UCSD-AML1 (cell line): ENCODE measurements around the gene RASSF5.

Experiments used
- DNase-seq: peaks from one replicate; lab custom pipeline; 2025; ENCODE audit not compliant: unreplicated experiment; lab: John Stamatoyannopoulos, UW

Gene RASSF5, protein sequence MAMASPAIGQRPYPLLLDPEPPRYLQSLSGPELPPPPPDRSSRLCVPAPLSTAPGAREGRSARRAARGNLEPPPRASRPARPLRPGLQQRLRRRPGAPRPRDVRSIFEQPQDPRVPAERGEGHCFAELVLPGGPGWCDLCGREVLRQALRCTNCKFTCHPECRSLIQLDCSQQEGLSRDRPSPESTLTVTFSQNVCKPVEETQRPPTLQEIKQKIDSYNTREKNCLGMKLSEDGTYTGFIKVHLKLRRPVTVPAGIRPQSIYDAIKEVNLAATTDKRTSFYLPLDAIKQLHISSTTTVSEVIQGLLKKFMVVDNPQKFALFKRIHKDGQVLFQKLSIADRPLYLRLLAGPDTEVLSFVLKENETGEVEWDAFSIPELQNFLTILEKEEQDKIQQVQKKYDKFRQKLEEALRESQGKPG

DNA sequence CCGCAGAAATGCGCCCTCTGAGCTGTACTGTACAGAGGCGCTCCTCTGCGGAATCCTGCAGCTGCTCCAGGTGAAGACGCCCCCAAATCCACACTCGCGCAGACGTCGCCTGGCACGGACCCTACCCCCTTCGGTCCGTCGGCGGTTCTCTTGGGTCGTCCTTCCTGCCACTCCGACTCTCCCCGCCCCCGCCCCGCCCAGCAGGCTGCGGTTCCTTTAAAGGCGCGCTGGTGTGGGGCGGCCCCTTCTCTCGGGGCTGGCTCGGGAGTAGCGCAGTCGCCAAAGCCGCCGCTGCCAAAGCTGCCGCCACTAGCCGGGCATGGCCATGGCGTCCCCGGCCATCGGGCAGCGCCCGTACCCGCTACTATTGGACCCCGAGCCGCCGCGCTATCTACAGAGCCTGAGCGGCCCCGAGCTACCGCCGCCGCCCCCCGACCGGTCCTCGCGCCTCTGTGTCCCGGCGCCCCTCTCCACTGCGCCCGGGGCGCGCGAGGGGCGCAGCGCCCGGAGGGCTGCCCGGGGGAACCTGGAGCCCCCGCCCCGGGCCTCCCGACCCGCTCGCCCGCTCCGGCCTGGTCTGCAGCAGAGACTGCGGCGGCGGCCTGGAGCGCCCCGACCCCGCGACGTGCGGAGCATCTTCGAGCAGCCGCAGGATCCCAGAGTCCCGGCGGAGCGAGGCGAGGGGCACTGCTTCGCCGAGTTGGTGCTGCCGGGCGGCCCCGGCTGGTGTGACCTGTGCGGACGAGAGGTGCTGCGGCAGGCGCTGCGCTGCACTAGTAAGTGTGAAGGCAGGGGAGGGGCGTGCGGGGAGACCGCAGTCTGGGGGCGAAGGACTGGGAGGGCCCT lies at the start of gene RASSF5:
Gene RASSF5, plus strand, starts transcription at position 248 of the 846 bp plus-strand sequence. Its CDS starts 72 bp downstream, at position 320.
- peak; percentile 70 for DNase-seq

DNA sequence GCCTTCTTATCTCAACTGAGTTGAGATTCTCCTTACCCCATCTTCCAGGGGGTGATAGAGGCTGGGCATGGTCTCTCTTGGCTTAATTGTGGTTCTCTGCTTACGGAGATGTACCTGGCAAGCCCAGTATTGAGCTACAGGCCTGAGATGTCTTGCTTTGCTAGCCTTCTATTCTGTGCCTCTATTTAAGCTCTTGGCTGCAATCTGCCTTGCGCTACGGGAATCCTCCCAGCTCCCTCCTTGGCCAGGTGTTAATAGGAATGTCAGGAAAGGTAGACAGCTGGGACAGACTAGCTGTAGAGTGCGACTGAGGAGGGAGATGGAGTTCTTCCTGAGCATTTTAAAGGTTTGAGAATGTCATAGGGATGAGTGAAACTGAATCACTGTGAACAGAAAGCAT lies 47.6 kb upstream of the RASSF5 start:
- DNase-seq: no peak

DNA sequence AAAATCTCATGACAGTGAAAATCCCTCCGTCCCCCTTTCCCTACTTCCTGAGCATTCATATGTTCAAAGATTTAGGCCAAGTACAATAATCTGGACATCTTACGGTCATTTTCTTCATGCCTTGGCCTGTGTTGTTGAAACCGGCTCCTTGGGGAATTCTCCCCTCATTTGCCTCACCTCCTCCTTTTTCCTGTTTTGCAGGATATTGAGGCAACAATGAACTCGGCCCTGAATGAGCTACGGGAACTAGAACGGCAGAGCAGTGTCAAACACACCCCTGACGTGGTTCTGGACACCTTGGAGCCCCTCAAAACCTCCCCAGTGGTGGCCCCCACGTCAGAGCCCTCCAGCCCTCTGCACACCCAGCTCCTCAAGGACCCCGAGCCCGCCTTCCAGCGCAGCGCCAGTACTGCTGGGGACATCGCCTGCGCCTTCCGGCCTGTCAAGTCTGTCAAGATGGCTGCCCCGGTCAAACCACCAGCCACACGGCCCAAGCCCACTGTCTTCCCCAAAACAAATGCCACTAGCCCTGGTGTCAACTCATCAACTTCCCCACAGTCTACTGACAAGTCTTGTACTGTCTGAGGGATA lies 46.4 kb upstream of the RASSF5 start:
- DNase-seq: no peak

DNA sequence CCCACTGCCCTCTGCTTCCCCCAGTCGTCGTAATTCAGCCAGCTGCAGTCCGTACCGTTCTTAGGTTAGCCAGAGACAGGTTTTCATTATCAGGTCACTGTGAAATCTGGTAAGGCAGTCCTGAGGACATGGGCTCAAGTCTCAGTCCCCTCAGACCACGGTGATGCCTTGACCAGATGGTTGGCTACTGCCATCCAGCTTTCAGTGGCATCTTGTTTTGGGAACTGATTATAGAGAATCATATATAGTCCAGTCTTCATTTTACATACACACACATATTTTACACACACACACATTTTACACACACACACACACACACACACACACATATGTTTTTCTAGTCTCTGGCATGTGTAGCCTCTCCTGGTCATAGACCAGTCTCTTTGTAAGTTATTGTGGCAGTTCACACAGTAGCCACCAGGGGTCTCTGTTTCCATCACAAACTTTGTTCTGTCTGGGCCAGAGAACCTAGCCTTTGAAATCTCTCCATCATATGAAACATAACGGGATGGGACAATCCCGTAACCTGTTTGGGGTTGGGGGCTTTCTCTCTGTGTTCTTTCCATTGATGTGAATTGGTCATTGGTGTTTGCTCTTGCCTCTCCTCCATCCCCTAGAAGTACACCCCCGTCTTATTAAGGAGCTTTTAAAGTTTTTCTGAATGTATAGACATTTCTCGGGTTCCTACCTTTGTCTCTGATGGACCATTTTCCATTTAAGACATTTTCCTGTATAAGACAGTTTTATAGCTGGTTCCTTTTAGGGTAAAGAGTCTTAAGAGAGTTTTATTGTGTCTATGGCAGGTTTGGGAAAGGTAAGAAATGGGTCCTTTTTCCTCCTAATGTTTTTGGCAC lies 45.5 kb upstream of the RASSF5 start:
- peak; percentile 20 for DNase-seq

DNA sequence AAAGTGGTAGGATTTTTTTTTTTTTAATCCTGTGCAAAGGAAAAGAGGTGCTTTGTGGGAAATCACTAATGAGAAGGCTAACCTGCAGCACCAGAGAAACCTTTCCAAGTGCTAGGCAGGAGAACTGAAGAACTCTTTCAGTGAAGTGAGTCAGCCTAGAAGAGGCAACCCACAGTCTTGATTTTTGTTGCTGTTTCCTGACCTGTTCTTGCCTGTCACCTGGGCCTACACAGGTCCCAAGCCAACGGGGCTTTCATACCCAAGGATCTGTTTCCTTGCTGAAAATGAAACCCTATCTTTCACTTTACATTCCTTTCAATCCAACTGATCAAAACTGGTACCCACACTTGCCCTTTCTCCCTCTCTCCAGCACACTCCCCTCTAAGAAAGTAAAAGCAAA lies 44.2 kb upstream of the RASSF5 start:
- no peak for DNase-seq

DNA sequence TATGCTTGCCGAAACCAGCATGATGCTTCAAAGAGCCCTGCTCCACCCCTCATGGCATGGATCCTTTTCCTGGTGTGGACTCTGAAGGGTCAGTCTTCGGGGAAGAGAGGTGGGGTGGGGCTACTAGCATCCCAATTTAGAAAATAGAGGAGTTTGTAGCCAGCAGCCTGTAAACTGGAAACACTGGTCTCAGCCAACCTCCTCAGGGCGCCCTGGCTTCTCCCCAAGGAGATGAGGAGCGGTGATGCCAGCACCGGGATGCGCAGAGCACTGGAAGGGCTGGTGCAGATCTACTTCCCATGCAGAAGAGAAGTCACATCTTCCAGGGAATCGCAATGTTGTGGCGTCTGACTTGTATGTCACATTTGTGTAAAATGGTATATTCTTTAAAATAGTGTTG lies 43.4 kb upstream of the RASSF5 start:
- DNase-seq: no peak

DNA sequence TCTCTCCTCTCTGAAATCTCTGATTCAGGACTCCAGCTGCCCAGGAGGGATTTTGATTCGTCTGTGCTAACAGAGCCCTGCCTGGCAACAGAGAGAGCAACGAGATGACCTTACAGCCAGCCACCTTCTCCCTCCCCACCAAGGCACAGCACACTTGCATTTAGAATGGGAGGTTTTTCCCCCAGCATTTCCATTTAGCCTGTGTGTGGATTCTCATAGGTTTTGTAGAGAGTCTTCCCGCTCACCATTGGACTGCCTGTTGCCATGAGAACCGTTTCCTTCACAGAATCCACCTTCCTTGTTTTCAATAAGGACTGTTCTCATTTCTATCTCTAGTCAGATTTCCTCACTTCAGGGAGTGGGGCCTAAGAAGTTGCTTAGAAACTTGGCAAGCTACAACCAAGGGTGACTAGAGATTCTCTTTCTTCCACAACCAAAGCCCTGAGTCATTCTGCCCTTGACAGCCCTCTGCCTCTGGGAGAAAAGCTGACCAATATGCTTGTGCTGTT lies 42.8 kb upstream of the RASSF5 start:
- no peak for DNase-seq

DNA sequence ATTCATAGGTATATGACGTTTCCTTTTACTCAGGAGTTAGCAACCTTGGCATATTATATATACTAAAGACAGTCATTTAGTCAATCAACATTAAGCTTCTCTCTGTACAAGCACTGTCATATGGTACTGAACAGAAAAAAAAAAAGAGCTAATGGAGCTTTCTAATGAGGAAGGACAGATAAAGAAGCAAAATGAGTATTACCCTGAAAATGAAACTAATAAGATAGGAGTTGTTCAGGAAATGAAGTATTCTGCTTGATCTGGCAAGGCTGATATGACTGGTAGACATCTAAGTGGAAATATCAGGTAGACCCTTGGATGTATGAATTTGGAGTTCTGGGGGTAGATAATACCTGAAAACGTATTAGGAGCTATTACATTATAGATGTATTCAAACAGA lies 41.4 kb upstream of the RASSF5 start:
- DNase-seq: no peak

DNA sequence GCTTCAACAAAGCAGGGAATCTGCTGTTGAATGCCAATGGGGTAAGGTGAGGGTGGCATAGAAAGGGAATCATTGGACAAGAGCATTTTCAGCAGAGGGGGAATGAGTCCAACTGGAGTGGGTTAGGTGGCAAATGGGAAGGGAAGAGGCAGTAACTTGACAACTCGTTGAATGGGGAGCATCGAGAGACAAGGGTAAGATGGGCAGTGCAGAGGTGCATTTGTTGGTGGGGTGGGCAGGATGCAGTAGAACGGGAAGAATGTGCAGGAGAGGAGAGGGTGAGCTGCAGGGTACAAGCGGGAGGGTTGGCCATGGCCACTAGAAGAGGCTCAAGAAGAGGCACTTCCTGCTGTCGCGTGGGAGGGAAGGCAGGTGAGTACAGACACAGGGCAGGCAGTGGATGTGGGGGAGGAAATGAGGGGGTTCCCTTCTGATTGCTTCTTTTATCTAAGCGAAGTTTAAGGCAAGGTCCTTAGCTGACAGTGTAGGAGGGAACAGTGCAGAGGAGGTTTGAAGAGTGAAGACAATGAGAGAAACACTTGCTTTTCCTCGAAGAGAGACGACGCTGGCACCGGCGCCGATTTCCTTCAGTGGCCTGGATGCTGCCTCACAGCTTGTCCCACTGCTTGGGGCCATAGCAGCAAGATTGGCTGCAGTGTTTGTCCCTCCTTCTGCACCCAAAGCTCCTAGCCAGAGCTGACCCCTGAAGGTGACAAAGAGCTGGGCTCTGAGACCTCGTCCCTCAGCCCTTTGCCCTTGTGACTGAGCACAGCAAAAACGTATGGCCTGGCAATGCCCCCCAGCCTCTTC lies 40.3 kb upstream of the RASSF5 start:
- DNase-seq: no peak

DNA sequence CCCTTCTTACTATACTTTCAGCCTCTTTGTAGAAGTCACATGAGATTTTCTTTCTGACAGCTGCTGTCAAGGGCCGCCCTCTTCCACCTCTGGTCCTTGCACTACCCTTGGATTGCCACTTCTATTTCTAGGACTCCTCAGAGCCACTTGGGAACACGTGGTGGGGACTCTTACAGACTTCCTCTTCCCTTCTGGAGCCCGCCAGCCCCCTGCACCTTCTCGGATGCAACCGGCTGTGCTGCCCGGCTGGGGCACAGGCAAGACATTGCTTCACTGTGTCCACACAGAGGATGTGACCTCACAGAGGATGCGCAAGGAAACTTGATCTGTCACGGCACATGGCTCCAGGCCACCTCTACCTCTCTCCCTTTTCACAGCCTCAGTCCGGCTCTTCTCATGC lies 39.4 kb upstream of the RASSF5 start:
- peak; percentile 70 for DNase-seq

DNA sequence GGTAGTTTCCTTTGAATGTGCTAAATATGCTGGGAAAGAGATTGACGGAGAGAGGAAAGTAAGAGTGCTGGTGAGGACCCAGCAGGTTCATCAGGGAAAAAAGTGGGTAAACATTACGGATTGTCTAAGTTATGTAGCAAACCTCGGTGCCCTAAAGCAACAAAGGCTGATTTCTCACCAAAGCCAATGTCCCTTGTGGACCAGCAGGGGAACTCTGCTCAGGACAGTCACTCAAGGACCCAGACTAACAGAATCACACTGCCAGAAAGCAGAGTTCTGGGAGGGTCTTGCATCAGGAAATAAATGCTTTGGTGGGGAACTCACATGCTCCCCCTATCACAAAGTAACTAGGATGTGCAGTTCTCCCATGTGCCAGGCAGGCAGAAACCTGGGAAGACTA lies 38.8 kb upstream of the RASSF5 start:
- no peak for DNase-seq

DNA sequence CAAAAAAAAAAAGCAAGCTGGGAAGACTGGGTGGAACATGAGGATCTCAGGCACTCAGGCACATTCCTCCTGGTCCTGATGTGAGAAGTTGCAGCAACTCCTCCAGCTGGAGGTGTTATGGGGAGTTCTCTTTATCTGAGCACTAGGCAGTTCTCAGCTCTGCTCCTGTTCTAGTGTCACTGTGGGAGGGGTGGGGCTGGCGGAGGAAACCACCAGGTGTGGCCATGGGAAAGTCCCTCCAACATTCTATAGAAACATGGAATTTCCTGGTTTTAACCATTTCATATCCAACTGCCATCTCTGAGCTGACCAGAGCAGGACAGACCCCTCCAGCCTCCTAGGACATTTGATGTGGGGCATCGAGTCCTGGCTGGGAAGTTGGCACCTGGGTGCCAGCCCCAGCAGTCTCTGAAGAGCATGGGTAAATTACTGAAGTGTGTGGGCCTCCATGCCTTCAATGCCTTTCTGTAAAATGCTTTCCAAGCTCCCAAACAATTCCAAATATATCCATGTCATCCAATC lies 37.9 kb upstream of the RASSF5 start:
- DNase-seq: no peak

DNA sequence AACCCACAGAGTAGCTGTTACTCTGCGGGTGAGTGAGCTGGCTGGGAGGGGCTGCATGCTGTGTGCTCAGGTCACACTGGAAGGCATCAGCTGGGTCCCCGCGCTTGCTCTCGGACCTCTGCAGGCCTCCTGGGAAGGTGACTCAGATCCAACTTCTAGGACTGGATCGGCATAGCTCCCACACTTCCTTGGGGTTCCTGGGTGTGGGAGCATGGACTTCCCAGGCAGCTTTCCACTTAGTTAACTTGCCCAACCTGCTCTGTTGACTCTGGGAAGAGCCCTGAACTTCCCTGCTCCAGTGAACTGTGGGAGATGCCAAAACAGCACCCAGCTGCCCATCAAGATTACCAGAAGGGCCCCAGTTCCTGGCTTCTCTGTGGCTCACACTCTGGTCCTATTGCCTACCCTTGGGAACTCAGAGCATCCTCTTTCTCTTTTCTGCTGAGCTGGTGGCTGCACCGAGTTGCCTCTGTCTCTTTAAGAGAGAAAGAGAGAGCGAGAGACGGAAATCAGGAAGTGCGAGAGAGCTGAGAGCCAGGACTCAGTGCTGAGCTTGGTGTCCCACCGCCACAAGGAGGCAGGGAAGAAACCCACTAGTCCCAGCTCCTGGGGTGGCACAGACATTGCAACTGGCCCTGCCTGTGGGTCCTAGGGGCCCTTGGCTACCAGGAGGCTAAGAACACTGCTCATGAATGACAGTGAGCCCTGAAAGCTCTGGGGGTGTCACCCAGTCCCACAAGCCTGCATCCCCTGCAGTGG lies 37.2 kb upstream of the RASSF5 start, which contains the start of gene IKBKE:
Gene IKBKE, plus strand, starts transcription at position 544 of the 759 bp plus-strand sequence. CDS start 2,752 bp downstream, outside the sequence.
- DNase-seq: peak; percentile 76

DNA sequence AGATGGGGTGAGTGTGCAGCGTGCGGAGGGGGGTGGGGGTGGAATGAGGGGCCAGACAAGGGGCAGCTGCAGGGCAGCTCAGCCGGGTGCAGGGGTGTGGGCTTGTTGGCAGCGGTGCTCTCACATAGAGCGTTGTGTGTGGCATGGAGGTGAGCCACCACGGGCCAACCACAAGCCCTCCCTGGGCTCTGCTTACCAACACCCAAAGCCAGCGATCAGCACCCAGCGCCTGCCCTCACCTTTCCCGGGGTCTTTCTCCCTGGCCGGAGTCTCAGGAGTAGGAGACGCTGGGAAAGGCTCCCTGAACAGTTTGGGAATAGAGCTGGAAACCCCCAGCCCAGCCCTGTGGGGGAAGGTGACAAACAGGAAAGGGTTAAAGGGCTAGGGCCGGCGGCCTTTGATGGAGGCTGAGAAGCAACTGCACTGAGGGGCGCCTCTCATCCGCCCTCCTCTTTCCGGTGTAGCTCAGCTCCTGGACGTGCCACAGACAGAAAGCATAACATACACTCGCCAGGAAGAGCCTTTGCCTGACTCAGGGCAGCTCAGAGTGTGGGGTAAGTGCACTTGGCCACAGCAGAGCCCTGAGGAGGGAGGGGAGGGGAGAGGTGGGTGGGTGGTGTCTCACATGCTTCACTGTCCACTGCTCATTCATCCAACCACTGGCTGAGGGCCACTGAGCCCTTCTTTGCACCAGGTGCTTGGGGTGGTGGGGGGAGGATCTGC lies 36.5 kb upstream of the RASSF5 start:
- peak; percentile 71 for DNase-seq

DNA sequence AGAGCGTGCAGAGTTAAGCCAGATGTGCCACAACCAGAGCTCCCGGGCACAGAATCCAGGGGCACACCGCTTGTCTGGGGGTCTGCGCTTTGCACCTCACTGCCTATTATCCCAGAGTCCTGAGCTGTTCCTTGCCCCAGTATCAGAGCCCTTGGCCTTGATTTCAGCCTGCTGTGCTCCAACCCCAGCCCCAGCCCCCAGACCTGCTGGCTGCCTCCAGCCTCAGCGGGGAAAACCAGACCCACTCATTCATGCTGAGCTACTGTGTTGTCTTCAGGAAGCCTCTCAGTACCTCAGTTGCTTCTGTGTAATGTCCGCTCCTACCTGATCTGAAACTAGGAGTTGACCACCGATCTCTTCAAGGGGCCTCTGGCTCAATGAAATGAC lies 35.9 kb upstream of the RASSF5 start:
- DNase-seq: no peak

DNA sequence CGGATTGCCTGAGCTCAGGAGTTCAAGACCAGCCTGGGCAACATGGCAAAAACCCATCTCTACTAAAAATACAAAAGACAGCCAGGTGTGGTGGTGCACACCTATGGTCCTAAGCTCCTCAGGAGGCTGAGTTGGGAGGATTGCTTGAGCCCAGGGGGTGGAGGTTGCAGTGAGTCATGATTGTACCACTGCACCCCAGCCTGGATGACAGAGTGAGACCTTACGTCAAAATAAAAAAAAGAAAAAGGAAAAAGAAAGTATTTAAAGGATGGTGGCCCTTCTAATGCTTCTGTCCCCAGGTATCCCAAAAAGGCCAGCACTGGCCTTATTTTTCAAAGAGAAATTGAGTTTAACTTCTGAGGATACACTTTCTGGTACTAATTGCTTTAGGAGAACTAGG lies 35.3 kb upstream of the RASSF5 start:
- DNase-seq: no peak

DNA sequence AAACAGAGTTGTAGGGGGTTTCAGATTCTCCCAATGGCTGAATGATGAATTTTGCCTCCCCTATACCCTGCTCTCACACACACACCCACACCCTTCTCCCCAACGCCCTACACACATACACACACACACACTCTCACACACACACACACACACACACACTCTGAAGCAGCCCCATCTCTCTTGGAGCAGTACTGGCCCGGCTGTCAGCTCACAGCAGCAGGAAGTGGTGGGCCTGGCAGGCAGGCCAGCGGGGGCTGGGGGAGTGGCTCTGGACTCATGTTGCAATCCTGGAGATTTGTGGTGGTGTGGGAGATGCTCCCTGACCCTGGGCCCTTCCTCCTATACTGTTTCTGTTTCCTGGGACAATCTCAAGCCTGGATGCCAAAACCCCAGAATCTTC lies 34.9 kb upstream of the RASSF5 start:
- DNase-seq: peak; percentile 85

DNA sequence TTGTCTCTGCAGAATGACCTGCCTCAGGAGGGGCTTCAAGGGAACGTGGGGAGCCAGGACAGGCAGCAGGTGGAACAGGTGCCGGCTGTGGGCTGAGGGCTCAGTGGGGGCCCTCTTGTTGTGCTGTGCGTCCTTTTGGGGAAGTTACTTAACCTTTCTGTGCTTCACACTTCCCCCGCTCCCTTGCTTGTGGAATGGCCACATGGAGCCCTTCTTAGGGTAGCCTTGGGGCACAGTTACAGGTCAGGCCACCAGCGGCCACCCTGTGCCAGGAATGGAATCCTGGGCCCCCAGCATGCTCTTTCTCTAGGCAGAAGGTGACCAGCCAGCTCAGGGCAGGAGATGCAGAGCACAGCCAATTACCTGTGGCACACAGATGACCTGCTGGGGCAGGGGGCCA lies 34.4 kb upstream of the RASSF5 start:
- no peak for DNase-seq
